Skeletal muscle tissue (tissue), 4 donors: ENCODE measurements around the gene SNX1. TPM values are rescaled to one million over a fixed set of nuclear protein-coding genes. Genes with fewer than 3 reads are reported as not detected.

Source experiments
- H3K27ac ChIP-seq: one replicate; pipeline ENCODE4 v1.7.0; 2013; ENCODE audit warnings: mild to moderate bottlenecking, low read depth, low read length, inconsistent platforms
- H3K27me3 ChIP-seq, 3 donors: one replicate each; pipeline ENCODE4 v1.7.0; 2013; ENCODE audit warnings: low read length in 3 of 3; ENCODE audit not compliant: control insufficient read depth in 3 of 3, insufficient read depth in 3 of 3
- H3K36me3 ChIP-seq, 3 donors: one replicate each; pipeline ENCODE4 v1.7.0; 2013; ENCODE audit warnings: low read length in 3 of 3; ENCODE audit not compliant: control insufficient read depth in 3 of 3, insufficient read depth in 3 of 3
- H3K4me1 ChIP-seq, 3 donors: one replicate each; pipeline ENCODE4 v1.7.0; 2013; ENCODE audit warnings: low read length in 3 of 3, mild to moderate bottlenecking in 3 of 3; ENCODE audit not compliant: control insufficient read depth in 3 of 3, insufficient read depth in 3 of 3
- H3K4me3 ChIP-seq, 3 donors: one replicate each; pipeline ENCODE4 v1.7.0; 2013; ENCODE audit warnings: low read length in 3 of 3
- H3K9ac ChIP-seq, 3 donors: one replicate each; pipeline ENCODE4 v1.7.0; 2013; ENCODE audit warnings: low read length in 3 of 3, mild to moderate bottlenecking in 3 of 3, moderate library complexity in 2 of 3, low read depth in 1 of 3
- H3K9me3 ChIP-seq, 3 donors: one replicate each; pipeline ENCODE4 v1.7.0; 2013; ENCODE audit warnings: low read length in 3 of 3; ENCODE audit not compliant: control insufficient read depth in 3 of 3
- total RNA-seq: library from RNA; depleted of rRNA; stranded (reverse); fragments of >200 nt; gene quantifications from one replicate; pipeline ENCODE4 v1.2.3, GENCODE V29; 2014
- donor health status: Osteomylitis.

SNX1 gene
- total RNA-seq, 1 donor from 2014 or later: 26.6 TPM

DNA sequence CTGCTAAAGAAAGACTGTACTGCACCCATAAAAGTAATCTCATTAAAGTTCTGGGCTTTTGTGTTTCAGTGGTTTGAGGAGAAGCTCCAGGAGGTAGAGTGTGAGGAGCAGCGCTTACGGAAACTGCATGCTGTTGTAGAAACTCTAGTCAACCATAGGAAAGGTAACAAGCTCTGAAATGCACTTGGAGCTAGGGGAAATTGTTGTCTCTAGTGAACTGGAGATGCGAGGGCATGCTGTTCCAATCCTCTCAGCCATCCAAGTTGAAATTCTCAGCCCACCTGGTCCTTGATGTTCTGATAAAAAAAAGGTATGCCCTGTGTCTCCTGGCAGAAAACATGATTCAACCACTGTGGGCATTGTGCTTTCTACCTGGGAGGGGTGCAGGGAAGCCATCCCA is 34.4 kb downstream of the SNX1 start:
- no peak overlapping the region for H3K27ac ChIP-seq
- peaks cover 58 to 80% (median 80%) of the 10 kb centered on the region in 3 donors for H3K36me3 ChIP-seq
- H3K27me3 ChIP-seq: no peaks in the 10 kb centered on the region
- H3K4me3 ChIP-seq: no peak overlapping the region
- no peak overlapping the region for H3K9ac ChIP-seq
- H3K4me1 ChIP-seq: peaks cover 0 to 9% (median 3%) of the 10 kb centered on the region in 3 donors
- no peaks in the 10 kb centered on the region for H3K9me3 ChIP-seq

DNA sequence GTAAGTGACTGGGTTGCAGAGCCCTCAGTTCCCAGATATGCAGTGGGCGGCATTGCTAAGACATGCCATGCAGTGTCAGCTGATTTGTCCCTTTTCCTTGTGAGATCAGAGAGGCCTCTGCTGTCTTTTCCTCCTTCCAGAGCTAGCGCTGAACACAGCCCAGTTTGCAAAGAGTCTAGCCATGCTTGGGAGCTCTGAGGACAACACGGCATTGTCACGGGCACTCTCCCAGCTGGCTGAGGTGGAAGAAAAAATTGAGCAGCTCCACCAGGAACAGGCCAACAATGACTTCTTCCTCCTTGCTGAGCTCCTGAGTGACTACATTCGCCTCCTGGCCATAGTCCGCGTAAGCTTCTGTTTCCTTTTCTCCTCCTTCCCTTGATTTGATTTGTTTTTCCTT is 35.8 kb downstream of the SNX1 start:
- H3K27ac ChIP-seq: no peak overlapping the region
- no peak overlapping the region for H3K9ac ChIP-seq
- H3K9me3 ChIP-seq: no peaks in the 10 kb centered on the region
- H3K36me3 ChIP-seq: peaks cover 67 to 84% (median 82%) of the 10 kb centered on the region in 3 donors
- peaks cover 0 to 9% (median 3%) of the 10 kb centered on the region in 3 donors for H3K4me1 ChIP-seq
- H3K4me3 ChIP-seq: no peak overlapping the region
- no peaks in the 10 kb centered on the region for H3K27me3 ChIP-seq

DNA sequence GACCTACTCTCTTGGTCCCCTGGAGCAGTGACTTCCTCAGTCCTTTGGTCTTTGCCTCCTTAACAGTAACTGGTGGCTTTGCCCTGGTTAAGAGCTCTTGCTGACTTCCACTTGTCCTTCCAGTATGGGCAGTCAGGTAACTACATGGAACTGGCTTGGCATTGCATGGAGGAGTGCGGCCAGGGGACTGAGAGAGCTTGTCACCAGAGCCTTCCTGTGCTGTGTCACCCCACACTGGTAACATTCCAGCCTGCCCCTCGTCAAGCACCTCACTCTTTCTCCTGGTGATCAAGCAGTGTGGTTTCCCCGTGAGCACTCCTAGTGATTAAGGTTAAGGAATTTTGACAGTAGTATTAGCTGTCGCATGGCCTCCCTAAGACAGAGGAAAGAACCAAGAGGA is 36.4 kb downstream of the SNX1 start:
- Histone ChIP-seq H3K27ac (no peak overlapping the region), H3K27me3 (no peaks in the 10 kb centered on the region), H3K36me3 (peaks cover 74 to 85% (median 83%) of the 10 kb centered on the region in 3 donors), H3K9me3 (no peaks in the 10 kb centered on the region), H3K9ac (no peak overlapping the region), H3K4me1 (peaks cover 0 to 9% (median 3%) of the 10 kb centered on the region in 3 donors), H3K4me3 (no peak overlapping the region)

DNA sequence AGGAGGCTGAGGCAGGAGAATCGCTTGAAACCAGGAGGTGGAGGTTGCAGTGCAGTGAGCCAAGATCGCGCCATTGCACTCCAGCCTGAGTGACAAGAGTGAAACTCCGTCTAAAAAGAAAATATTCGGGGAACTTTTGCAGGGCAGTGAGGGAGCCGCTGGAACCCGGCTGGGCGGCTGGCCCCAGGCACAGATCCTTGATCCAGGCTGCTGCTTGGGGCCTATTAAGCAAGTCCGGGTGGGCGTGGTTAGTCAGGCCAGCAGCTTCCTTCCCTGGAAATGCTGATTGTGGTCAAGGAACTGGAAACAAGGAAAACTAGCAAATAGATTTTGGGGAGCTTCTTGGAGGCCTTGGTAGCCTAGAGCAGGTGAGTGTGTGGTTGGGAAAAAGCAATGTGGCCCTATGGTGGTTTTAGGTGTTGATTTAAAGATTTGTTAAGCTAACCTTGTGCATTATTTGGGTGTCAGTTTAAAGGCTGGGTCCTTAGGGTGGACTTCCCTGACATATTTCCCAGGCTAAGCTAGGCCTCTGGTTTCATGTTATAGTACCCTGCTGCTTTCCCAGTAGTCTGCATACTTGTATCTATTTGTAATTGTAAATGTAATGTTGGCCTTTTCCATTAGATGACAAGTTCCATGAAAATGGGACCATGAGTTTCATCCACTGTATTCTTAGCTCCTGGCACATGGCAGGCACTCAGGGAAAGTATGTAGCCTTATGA is 38.0 kb downstream of the SNX1 start:
- peaks cover 0 to 5% (median 0%) of the 10 kb centered on the region in 3 donors for H3K4me1 ChIP-seq
- no peaks in the 10 kb centered on the region for H3K9me3 ChIP-seq
- no peak overlapping the region for H3K27ac ChIP-seq
- H3K36me3 ChIP-seq: peaks cover 80 to 89% (median 82%) of the 10 kb centered on the region in 3 donors
- H3K4me3 ChIP-seq: no peak overlapping the region
- no peaks in the 10 kb centered on the region for H3K27me3 ChIP-seq
- peak overlapping the region in 1 of 3 donors; percentile 25 for H3K9ac ChIP-seq

DNA sequence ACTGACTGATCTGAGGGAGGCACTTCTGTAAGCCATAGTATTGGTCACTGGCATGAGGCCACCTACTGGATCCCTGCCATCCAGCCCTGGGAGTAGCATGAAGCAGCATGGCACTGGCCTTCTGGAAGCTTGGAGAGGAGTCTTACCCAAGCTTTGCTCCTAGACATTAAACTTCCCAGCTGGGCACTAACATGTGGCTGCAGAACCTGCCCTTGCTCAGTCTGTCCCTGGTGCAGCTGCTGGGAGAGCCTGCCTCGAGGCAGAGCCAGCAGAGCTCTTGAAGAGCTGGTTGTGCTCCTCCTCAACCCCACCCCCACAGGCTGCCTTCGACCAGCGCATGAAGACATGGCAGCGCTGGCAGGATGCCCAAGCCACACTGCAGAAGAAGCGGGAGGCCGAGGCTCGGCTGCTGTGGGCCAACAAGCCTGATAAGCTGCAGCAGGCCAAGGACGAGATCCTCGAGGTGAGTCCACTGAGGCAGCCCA is 38.6 kb downstream of the SNX1 start:
- Histone ChIP-seq H3K27ac (no peak overlapping the region), H3K36me3 (peaks cover 80 to 86% (median 82%) of the 10 kb centered on the region in 3 donors), H3K27me3 (no peaks in the 10 kb centered on the region), H3K9ac (peak overlapping the region in 1 of 3 donors; percentile 25), H3K4me1 (peaks cover 0 to 5% (median 0%) of the 10 kb centered on the region in 3 donors), H3K4me3 (no peak overlapping the region), H3K9me3 (no peaks in the 10 kb centered on the region)

DNA sequence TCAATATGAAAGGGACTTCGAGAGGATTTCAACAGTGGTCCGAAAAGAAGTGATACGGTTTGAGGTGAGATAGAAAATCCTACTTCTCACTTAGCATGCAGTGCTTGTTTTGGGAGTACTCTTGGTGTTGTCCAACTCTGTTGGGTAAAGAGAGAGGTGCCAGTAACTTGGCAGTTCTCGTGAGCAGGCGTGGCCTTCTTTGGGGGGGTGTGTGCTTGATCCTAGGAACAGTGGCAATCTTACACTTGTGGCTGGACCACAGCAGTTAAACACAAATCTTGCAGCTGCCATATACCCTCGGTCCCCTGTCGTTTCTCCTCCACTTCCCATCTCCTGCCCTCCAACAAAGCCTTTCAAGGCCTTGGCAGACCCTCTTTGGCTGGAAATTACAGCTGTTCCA is 40.6 kb downstream of the SNX1 start:
- H3K4me1 ChIP-seq: peaks cover 0 to 5% (median 3%) of the 10 kb centered on the region in 3 donors
- no peaks in the 10 kb centered on the region for H3K27me3 ChIP-seq
- H3K9me3 ChIP-seq: no peaks in the 10 kb centered on the region
- peaks cover 63 to 69% (median 66%) of the 10 kb centered on the region in 3 donors for H3K36me3 ChIP-seq
- H3K27ac ChIP-seq: no peak overlapping the region
- H3K4me3 ChIP-seq: no peak overlapping the region
- H3K9ac ChIP-seq: no peak overlapping the region

DNA sequence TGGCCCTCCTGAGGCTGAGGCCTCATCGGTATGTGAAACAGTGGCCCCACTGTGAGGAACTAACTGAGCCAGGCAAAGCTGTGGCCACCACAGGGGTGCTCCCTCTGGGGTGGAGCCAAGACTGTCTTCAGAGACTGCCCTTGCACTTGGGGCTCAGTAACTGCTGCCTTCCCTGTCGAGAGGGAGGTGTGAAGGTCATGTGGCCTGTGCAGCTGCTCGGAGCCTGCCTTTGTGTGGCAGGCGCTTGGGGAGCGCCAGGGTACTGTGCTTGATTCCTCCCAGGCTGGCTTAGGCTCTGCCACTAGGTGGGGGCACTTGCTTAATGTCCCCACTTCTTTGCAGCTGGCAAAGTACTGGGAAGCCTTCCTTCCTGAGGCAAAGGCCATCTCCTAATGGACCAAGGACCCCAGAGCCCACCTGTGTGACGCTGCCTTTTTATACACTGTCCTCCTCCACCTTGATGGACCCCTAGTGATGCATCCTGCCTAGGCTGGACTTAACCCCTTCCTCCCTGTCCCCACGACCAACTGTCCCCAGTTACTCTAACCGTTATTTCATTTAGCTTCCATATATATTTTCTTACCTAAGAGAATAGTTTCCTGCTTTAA is 41.5 kb downstream of the SNX1 start:
- no peaks in the 10 kb centered on the region for H3K9me3 ChIP-seq
- no peak overlapping the region for H3K9ac ChIP-seq
- no peak overlapping the region for H3K27ac ChIP-seq
- peaks cover 55 to 64% (median 61%) of the 10 kb centered on the region in 3 donors for H3K36me3 ChIP-seq
- H3K4me3 ChIP-seq: no peak overlapping the region
- H3K4me1 ChIP-seq: peaks cover 0 to 5% (median 3%) of the 10 kb centered on the region in 3 donors
- H3K27me3 ChIP-seq: no peaks in the 10 kb centered on the region

DNA sequence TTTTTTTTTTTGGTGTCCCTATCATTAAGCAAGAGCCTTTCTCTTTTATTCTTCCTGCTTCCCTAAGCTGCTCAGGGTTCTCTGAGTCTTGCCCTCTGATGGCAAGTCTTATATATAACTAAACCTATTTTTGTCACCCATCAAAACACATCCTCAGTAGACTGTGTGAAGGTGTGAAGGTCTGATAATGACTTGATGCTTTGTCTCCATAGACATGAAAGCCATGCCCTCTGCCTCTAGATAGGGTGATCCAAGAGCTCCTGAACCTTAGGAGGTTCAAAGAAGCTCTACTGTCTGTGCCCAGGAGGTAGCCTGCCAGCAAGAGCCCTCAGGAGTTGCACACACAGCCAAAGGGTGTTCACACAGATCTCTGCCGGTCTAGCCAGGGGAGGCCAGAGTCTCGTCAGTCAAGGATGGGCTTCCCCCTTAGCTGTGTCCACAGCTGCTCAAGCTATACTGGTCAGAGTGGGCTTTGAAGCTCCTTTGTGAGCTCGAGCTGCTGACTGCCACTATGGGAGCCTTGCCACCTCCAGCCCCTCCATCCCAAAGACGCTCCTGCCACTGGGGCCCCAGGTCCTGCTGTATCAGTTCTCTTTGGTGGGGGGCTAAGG is 42.7 kb downstream of the SNX1 start:
- H3K27me3 ChIP-seq: no peaks in the 10 kb centered on the region
- H3K4me1 ChIP-seq: peaks cover 0 to 5% (median 3%) of the 10 kb centered on the region in 3 donors
- H3K36me3 ChIP-seq: peaks cover 52 to 60% (median 57%) of the 10 kb centered on the region in 3 donors
- H3K9me3 ChIP-seq: no peaks in the 10 kb centered on the region
- H3K4me3 ChIP-seq: no peak overlapping the region
- no peak overlapping the region for H3K27ac ChIP-seq
- no peak overlapping the region for H3K9ac ChIP-seq

DNA sequence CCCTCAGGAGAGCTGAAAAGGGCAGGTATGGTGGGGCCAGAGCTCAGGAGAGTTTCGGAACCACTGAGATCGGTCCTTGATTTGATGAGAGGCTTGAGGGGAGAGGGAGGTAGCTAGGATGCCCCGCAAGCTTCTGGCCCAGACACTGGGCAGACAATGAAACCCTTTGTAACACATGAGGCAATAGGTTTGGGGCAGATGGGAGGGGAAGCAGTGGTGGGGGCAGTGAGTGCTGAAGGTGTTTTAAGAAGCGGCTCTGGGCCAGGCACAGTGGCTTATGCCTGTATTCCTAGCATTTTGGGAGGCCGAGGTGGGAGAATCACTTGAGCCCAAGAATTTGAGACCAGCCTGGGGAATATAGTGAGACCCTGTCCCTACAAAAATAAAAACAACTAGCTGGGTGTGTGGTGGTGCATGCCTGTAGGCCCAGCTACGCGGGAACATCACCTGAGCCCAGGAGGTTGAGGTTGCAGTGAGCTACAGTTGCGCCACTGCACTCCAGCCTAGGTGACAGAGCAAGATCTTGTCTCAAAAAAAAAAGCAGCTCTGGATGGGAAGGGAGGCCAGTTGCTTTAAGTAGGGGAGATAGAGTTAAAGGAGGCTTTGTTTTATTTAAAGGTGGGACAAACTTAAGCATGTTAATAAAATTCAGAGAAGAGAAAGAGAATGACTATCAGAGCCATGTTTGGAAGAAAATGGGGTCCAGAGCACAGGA is 46.2 kb downstream of the SNX1 start:
- Histone ChIP-seq H3K4me1 (peaks cover 0 to 3% (median 0%) of the 10 kb centered on the region in 3 donors), H3K9me3 (no peaks in the 10 kb centered on the region), H3K36me3 (peaks cover 36 to 50% (median 49%) of the 10 kb centered on the region in 3 donors), H3K9ac (no peak overlapping the region), H3K27me3 (peaks cover 0 to 4% (median 0%) of the 10 kb centered on the region in 3 donors), H3K27ac (no peak overlapping the region), H3K4me3 (no peak overlapping the region)
